HCT116 (cell line): ENCODE results near the gene PRR7. TPM values are rescaled to one million over a fixed set of nuclear protein-coding genes. Genes with fewer than 3 reads are reported as not detected.

Experiments
- ATAC-seq: fragments of 200-7000 bp; cut with Tn5 transposase; 2 replicates; pipeline ENCODE4 v1.9.1; 2020; ENCODE audit warnings: mild to moderate bottlenecking, moderate library complexity
- BruUV-seq: library from RNA; stranded (reverse); fragments of 400-500 nt; replicated peaks from 2 replicates; lab custom pipeline; 2021; lab: Mats Ljungman, UMichigan
- CTCF ChIA-PET: fragments of 300-600 bp; sonication (Branson Sonifier 250); formaldehyde crosslinking; loops from one replicate; lab custom pipeline; 2021; ENCODE audit warnings: antibody characterized with exemption; lab: Charles Lee
- POLR2A ChIA-PET: fragments of 300-600, 350-600 bp; sonication (Branson Sonifier 250); formaldehyde crosslinking; loops from one replicate; lab custom pipeline; 2021; ENCODE audit warnings: antibody characterized with exemption; lab: Charles Lee
- RAD21 ChIA-PET, 2 experiments: fragments of 300-600 bp; sonication (Branson Sonifier 250); formaldehyde crosslinking; loops; one replicate each; lab custom pipeline; 2023; ENCODE audit warnings: low total read pairs in 2 of 2; ENCODE audit not compliant: uncharacterized antibody in 2 of 2, unreplicated experiment in 2 of 2, low non-redundant PET in 1 of 2; lab: Charles Lee
- DNase-seq: peaks from one replicate; pipeline ENCODE4 v3.0.0-alpha.2; 2010; ENCODE audit warnings: low read depth, low spot score
- H2AFZ ChIP-seq: fragments of 200-600 bp; shearing (Covaris generic), sonication (generic); 2 replicates; pipeline ENCODE4 v1.6.1; 2017; ENCODE audit warnings: low read depth, mixed run types, mixed read lengths, antibody characterized with exemption, low read length; ENCODE audit not compliant: poor library complexity, severe bottlenecking
- H3K27ac ChIP-seq: 2 replicates; pipeline ENCODE4 v1.5.1; 2012; ENCODE audit warnings: low read depth, low read length
- H3K27me3 ChIP-seq: fragments of 200-600 bp; sonication (generic); 2 replicates; pipeline ENCODE4 v1.6.1; 2016; ENCODE audit warnings: mixed run types, low read length, mixed read lengths; ENCODE audit not compliant: insufficient read depth
- H3K36me3 ChIP-seq, 2 experiments: fragments of 200-500 bp in 1 of 2; fragments of 200-600 bp in 1 of 2; sonication (Bioruptor generic) in 1 of 2; sonication (generic) in 1 of 2; 2 replicates each; pipeline versions ENCODE4 v1.5.1 to v1.6.1; 2014 to 2016; ENCODE audit warnings: low read length in 2 of 2, inconsistent platforms in 1 of 2, mixed read lengths in 1 of 2, mixed run types in 1 of 2; ENCODE audit not compliant: insufficient read depth in 2 of 2, control insufficient read depth in 1 of 2
- H3K4me1 ChIP-seq, 2 experiments: fragments of 200-600 bp in 1 of 2; sonication (generic) in 1 of 2; 2 replicates each; pipeline versions ENCODE4 v1.5.1 to v1.6.1; 2012 to 2017; ENCODE audit warnings: low read length in 2 of 2, inconsistent platforms in 1 of 2, mild to moderate bottlenecking in 1 of 2, mixed read lengths in 1 of 2, mixed run types in 1 of 2, moderate library complexity in 1 of 2; ENCODE audit not compliant: insufficient read depth in 2 of 2, control insufficient read depth in 1 of 2
- H3K4me2 ChIP-seq: fragments of 200-600 bp; sonication (generic); 2 replicates; pipeline ENCODE4 v1.6.1; 2017; ENCODE audit warnings: mixed run types, low read length, mixed read lengths
- H3K4me3 ChIP-seq, 2 experiments: fragments of 200-600 bp in 1 of 2; sonication (generic) in 1 of 2; replicated peaks in 1 of 2; 2 replicates each; pipeline ENCODE4 v1.5.1; 2011 to 2016; ENCODE audit warnings: low read length in 2 of 2, control low read depth in 1 of 2, low read depth in 1 of 2, mild to moderate bottlenecking in 1 of 2, mixed read lengths in 1 of 2, mixed run types in 1 of 2
- H3K79me2 ChIP-seq: fragments of 200-600 bp; sonication (generic); 2 replicates; pipeline ENCODE4 v1.6.1; 2017; ENCODE audit warnings: mild to moderate bottlenecking, mixed run types, low read length, moderate library complexity, mixed read lengths; ENCODE audit not compliant: insufficient read depth
- H3K9ac ChIP-seq: fragments of 200-600 bp; sonication (generic); 2 replicates; pipeline ENCODE4 v1.6.1; 2016; ENCODE audit warnings: low read length, mixed read lengths
- H3K9me2 ChIP-seq: fragments of 200-600 bp; sonication (generic), shearing (Covaris generic); 2 replicates; pipeline ENCODE4 v1.6.1; 2017; ENCODE audit warnings: mixed run types, mild to moderate bottlenecking, moderate library complexity; ENCODE audit not compliant: insufficient read depth
- H3K9me3 ChIP-seq, 2 experiments: fragments of 200-500 bp in 1 of 2; fragments of 200-600 bp in 1 of 2; sonication (Bioruptor generic) in 1 of 2; sonication (generic) in 1 of 2; 2 replicates each; pipeline ENCODE4 v1.6.1; 2014 to 2017; ENCODE audit warnings: low read length in 2 of 2, mixed read lengths in 2 of 2, inconsistent platforms in 1 of 2, low read depth in 1 of 2, mild to moderate bottlenecking in 1 of 2, mixed run types in 1 of 2, moderate library complexity in 1 of 2; ENCODE audit not compliant: control insufficient read depth in 1 of 2, insufficient read depth in 1 of 2
- H4K20me1 ChIP-seq: fragments of 200-600 bp; sonication (generic), shearing (Covaris generic); 2 replicates; pipeline ENCODE4 v1.6.1; 2017; ENCODE audit warnings: mixed run types, mild to moderate bottlenecking, moderate library complexity; ENCODE audit not compliant: insufficient read depth
- EGR1 ChIP-seq: IDR thresholded peaks from 2 replicates; pipeline ENCODE4 v1.6.1; 2012; ENCODE audit warnings: low read depth
- EZH2phosphoT487 ChIP-seq: fragments of 200-600 bp; IDR thresholded peaks from 2 replicates; pipeline ENCODE4 v1.6.1; 2018; ENCODE audit warnings: antibody characterized with exemption, borderline replicate concordance
- FOSL1 ChIP-seq: IDR thresholded peaks from 2 replicates; pipeline ENCODE4 v1.6.1; 2012; ENCODE audit warnings: low read depth
- POLR2AphosphoS5 ChIP-seq: IDR thresholded peaks from 2 replicates; pipeline ENCODE4 v1.6.1; 2011; ENCODE audit warnings: mild to moderate bottlenecking, low read depth, low read length, moderate library complexity
- REST ChIP-seq: IDR thresholded peaks from 2 replicates; pipeline ENCODE4 v1.6.1; 2012; ENCODE audit warnings: low read depth
- SIN3A ChIP-seq: IDR thresholded peaks from 2 replicates; pipeline ENCODE4 v1.6.1; 2012; ENCODE audit warnings: low read depth
- SRF ChIP-seq: IDR thresholded peaks from 2 replicates; pipeline ENCODE4 v1.6.1; 2012; ENCODE audit warnings: low read depth
- ZFX ChIP-seq: fragments of 450-650 bp; IDR thresholded peaks from 2 replicates; pipeline ENCODE4 v1.6.1; 2017
- ZNF274 ChIP-seq: fragments of 200-500 bp; sonication (Bioruptor generic); IDR thresholded peaks from 2 replicates; pipeline ENCODE4 v1.6.1; 2014; ENCODE audit warnings: mild to moderate bottlenecking, low read depth, low read length, inconsistent platforms
- intact Hi-C: fragments of 100-400 bp; cut with micrococcal nuclease; formaldehyde crosslinking; loops from 2 replicates; pipeline ENCODE4 v1.10.0; 2022
- total RNA-seq: library from RNA; stranded (reverse); gene quantifications from one replicate; pipeline ENCODE4 v1.2.1, GENCODE V29; 2021; ENCODE audit not compliant: unreplicated experiment
- TF ChIP-seq, protein P1 (sequence below), 3 experiments: fragments of 200-600 bp in 1 of 3; sonication (generic) in 1 of 3; IDR thresholded peaks in 2 of 3; conservative IDR thresholded peaks in 1 of 3; 2 replicates each; pipeline ENCODE4 v1.5.1; 2012 to 2017; ENCODE audit warnings: low read depth in 2 of 3, low read length in 2 of 3, antibody characterized with exemption in 1 of 3, borderline replicate concordance in 1 of 3, control low read depth in 1 of 3, mild to moderate bottlenecking in 1 of 3, mixed read lengths in 1 of 3, mixed run types in 1 of 3, moderate library complexity in 1 of 3; ENCODE audit not compliant: insufficient read depth in 1 of 3

The PRR7 gene
- total RNA-seq, 1 experiment from 2014 or later = 39.9 TPM

- no peak for ATAC-seq
- intact Hi-C loops = no loop called here
- no peak overlapping the region for H3K4me2 ChIP-seq
- H3K9ac ChIP-seq = no peak overlapping the region
- peaks cover 4% of the 10 kb centered on the region; the same call in 1 of the 2 replicates for H3K79me2 ChIP-seq
- H3K4me3 ChIP-seq = no peak overlapping the region
- no peaks in the 10 kb centered on the region for H3K9me2 ChIP-seq
- H3K9me3 ChIP-seq = no peaks in the 10 kb centered on the region
- RAD21 ChIA-PET = no interaction called here
- TF ChIP-seq EGR1 (no peak), ZNF274 (no peak), POLR2AphosphoS5 (no peak), REST (no peak), EZH2phosphoT487 (no peak), SIN3A (no peak), ZFX (no peak), SRF (no peak), FOSL1 (no peak)
- TF ChIP-seq, protein P1, sequence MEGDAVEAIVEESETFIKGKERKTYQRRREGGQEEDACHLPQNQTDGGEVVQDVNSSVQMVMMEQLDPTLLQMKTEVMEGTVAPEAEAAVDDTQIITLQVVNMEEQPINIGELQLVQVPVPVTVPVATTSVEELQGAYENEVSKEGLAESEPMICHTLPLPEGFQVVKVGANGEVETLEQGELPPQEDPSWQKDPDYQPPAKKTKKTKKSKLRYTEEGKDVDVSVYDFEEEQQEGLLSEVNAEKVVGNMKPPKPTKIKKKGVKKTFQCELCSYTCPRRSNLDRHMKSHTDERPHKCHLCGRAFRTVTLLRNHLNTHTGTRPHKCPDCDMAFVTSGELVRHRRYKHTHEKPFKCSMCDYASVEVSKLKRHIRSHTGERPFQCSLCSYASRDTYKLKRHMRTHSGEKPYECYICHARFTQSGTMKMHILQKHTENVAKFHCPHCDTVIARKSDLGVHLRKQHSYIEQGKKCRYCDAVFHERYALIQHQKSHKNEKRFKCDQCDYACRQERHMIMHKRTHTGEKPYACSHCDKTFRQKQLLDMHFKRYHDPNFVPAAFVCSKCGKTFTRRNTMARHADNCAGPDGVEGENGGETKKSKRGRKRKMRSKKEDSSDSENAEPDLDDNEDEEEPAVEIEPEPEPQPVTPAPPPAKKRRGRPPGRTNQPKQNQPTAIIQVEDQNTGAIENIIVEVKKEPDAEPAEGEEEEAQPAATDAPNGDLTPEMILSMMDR (IDR thresholded peaks at IDR 0.05 in 2 of 3, conservative IDR thresholded peaks at IDR 0.05 in 1 of 3; ENCODE audit: borderline replicate concordance in 1 of 3, insufficient read depth in 1 of 3, low read depth in 2 of 3, low read length in 2 of 3) = no peak
- TF ChIP-seq, all 23 proteins: peak for 0
- Histone ChIP-seq H3K36me3 (peaks cover 25 to 48% of the 10 kb centered on the region in 2 experiments; a peak in 3 of 4 replicates), H2AFZ (no peak overlapping the region), H3K27ac (no peak overlapping the region), H3K27me3 (no peaks in the 10 kb centered on the region), H3K4me1 (peaks cover 0 to 8% of the 10 kb centered on the region in 2 experiments; a peak in 2 of 4 replicates), H4K20me1 (no peaks in the 10 kb centered on the region)
- no peak for DNase-seq
- BruUV-seq = no TSS peak
- POLR2A ChIA-PET = no interaction called here
- CTCF ChIA-PET = no interaction called here
Observed at GRCh38 chr5:177434942-177435738, 11.5 kb upstream of the PRR7 start.
